ENCODE measurements around the gene FOXL3.

- TF ChIP-seq POLR2A (IDR thresholded peaks at IDR 0.05): no peak
- TF ChIP-seq, protein P1, sequence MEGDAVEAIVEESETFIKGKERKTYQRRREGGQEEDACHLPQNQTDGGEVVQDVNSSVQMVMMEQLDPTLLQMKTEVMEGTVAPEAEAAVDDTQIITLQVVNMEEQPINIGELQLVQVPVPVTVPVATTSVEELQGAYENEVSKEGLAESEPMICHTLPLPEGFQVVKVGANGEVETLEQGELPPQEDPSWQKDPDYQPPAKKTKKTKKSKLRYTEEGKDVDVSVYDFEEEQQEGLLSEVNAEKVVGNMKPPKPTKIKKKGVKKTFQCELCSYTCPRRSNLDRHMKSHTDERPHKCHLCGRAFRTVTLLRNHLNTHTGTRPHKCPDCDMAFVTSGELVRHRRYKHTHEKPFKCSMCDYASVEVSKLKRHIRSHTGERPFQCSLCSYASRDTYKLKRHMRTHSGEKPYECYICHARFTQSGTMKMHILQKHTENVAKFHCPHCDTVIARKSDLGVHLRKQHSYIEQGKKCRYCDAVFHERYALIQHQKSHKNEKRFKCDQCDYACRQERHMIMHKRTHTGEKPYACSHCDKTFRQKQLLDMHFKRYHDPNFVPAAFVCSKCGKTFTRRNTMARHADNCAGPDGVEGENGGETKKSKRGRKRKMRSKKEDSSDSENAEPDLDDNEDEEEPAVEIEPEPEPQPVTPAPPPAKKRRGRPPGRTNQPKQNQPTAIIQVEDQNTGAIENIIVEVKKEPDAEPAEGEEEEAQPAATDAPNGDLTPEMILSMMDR (IDR thresholded peaks at IDR 0.05): no peak
These were observed 27.9 kb downstream of the FOXL3 start for GRCh38 chr7:317643-318405.
